SIG-M5 (cell line): ENCODE data around the gene PXDN.
"Not testable (repeated sequence)": the region's sequence is repeated elsewhere in the genome, so short reads cannot be mapped to it uniquely, and the experiment has no call there.

Experiments used
- DNase-seq: peaks from one replicate; lab custom pipeline; 2025; lab: John Stamatoyannopoulos, UW

PXDN gene

GRCh38 chr2:1704631-1705556 is 39.4 kb downstream of the PXDN start:
- no peak for DNase-seq

- DNase-seq, result no peak
Measured at GRCh38 chr2:1702186-1702565, 42.1 kb downstream of the PXDN start.

GRCh38 chr2:1701556-1702185 is 42.6 kb downstream of the PXDN start:
- no peak for DNase-seq

GRCh38 chr2:1701020-1701419 is 43.3 kb downstream of the PXDN start:
- no peak for DNase-seq

- not testable (repeated sequence) for DNase-seq
Measured at GRCh38 chr2:1700427-1700826, 43.9 kb downstream of the PXDN start.

- DNase-seq, result no peak
Measured at GRCh38 chr2:1698188-1698945, 45.9 kb downstream of the PXDN start.

GRCh38 chr2:1697601-1698000 is 46.7 kb downstream of the PXDN start:
- DNase-seq, result no peak

- DNase-seq, result no peak
Measured at GRCh38 chr2:1696472-1696871, 47.8 kb downstream of the PXDN start.

- DNase-seq, result no peak
Measured at GRCh38 chr2:1694371-1695271, 49.7 kb downstream of the PXDN start.

GRCh38 chr2:1693723-1694122 is 50.6 kb downstream of the PXDN start:
- no peak for DNase-seq

- DNase-seq, result no peak
Measured at GRCh38 chr2:1692342-1692741, 52.0 kb downstream of the PXDN start.

- DNase-seq, result no peak
Measured at GRCh38 chr2:1691366-1691765, 52.9 kb downstream of the PXDN start.

- DNase-seq, result no peak
Measured at GRCh38 chr2:1690056-1690775, 54.1 kb downstream of the PXDN start.

- no peak for DNase-seq
Measured at GRCh38 chr2:1688859-1689258, 55.5 kb downstream of the PXDN start.

- no peak for DNase-seq
Measured at GRCh38 chr2:1688161-1688560, 56.2 kb downstream of the PXDN start.

GRCh38 chr2:1687254-1687653 is 57.1 kb downstream of the PXDN start:
- DNase-seq, result no peak

GRCh38 chr2:1686784-1687105 is 57.6 kb downstream of the PXDN start:
- DNase-seq, result no peak

GRCh38 chr2:1685957-1686783 is 58.1 kb downstream of the PXDN start:
- no peak for DNase-seq

GRCh38 chr2:1685078-1685956 is 59.0 kb downstream of the PXDN start:
- DNase-seq, result no peak
